Activated B cell treated with CpG ODN at 0.5 μM for 24 hours (primary cell): ENCODE measurements around the gene NR3C1. TPM values are rescaled to one million over a fixed set of nuclear protein-coding genes. Genes with fewer than 3 reads are reported as not detected.

ENCODE experiments used
- ATAC-seq: fragments of 200-7000 bp; cut with Tn5 transposase; one replicate; pipeline ENCODE4 v1.10.0; 2021; ENCODE audit warnings: low read depth, mild to moderate bottlenecking, moderate library complexity
- CTCF ChIA-PET: fragments of 350-600 bp; sonication (Branson Sonifier 250); formaldehyde crosslinking; loops from one replicate; lab custom pipeline; 2021; ENCODE audit warnings: antibody characterized with exemption; lab: Charles Lee
- POLR2A ChIA-PET: fragments of 350-600 bp; sonication (Branson Sonifier 250); formaldehyde crosslinking; loops from one replicate; lab custom pipeline; 2021; ENCODE audit warnings: antibody characterized with exemption; lab: Charles Lee
- DNase-seq: peaks from one replicate; pipeline ENCODE4 v3.0.0; 2022
- H3K27ac Mint-ChIP-seq: one replicate; pipeline ENCODE4 v1.8.0; 2020; ENCODE audit warnings: mixed read lengths
- H3K27me3 Mint-ChIP-seq: one replicate; pipeline ENCODE4 v1.8.0; 2021; ENCODE audit warnings: mixed read lengths
- H3K36me3 Mint-ChIP-seq: one replicate; pipeline ENCODE4 v1.8.0; 2021; ENCODE audit warnings: low read depth, mixed read lengths
- H3K4me1 Mint-ChIP-seq: one replicate; pipeline ENCODE4 v1.8.0; 2021; ENCODE audit warnings: mixed read lengths
- H3K4me3 Mint-ChIP-seq: one replicate; pipeline ENCODE4 v1.8.0; 2020; ENCODE audit warnings: mild to moderate bottlenecking, mixed read lengths
- H3K9me3 Mint-ChIP-seq: one replicate; pipeline ENCODE4 v1.8.0; 2020; ENCODE audit warnings: mixed read lengths
- CTCF ChIP-seq: fragments of 200-600 bp; IDR thresholded peaks from one replicate; pipeline ENCODE4 v1.8.0; 2022; ENCODE audit warnings: antibody characterized with exemption, mild to moderate bottlenecking
- intact Hi-C: fragments of 100-400 bp; cut with micrococcal nuclease; formaldehyde crosslinking; loops from one replicate; pipeline ENCODE4 v1.15.1; 2024
- total RNA-seq: library from RNA; stranded (reverse); gene quantifications from 2 replicates; pipeline ENCODE4 v1.2.3, GENCODE V29; 2022

The NR3C1 gene
- total RNA-seq, 1 donor from 2014 or later: 110 TPM

DNA sequence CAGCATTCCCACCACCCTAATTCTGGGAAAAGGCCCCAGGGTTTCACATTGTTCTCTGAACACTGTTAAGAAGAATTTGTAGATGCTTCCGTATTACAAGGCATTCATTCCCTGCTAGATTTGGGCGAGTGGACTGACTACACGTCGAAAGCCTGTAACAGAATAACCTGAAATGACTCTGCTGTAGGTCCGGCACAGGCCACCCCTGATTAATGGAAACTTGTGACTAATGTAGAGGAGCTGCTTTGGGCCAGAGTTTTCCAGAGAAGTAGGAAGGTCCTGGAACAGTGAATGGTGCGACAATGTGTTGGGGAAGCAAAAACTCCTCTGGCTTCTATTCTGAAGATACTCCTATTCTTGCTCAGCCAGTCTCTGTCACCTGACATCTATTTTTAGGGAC, 87.6 kb downstream of the NR3C1 start:
- CTCF ChIA-PET: no interaction called here
- no peaks in the 10 kb centered on the region for H3K9me3 Mint-ChIP-seq
- H3K36me3 Mint-ChIP-seq: peaks cover 35% of the 10 kb centered on the region
- H3K4me3 Mint-ChIP-seq: no peak overlapping the region
- H3K4me1 Mint-ChIP-seq: peaks cover 78% of the 10 kb centered on the region
- no peak overlapping the region for H3K27ac Mint-ChIP-seq
- ATAC-seq (no peak), DNase-seq (no peak)
- no peak for TF ChIP-seq CTCF
- no peaks in the 10 kb centered on the region for H3K27me3 Mint-ChIP-seq
- intact Hi-C loops: loop anchor here (2.0 to 10.0 kb wide), 3 partner anchors 15 to 509 kb away; partner anchors contain the start of gene NR3C1
- POLR2A ChIA-PET: no interaction called here

DNA sequence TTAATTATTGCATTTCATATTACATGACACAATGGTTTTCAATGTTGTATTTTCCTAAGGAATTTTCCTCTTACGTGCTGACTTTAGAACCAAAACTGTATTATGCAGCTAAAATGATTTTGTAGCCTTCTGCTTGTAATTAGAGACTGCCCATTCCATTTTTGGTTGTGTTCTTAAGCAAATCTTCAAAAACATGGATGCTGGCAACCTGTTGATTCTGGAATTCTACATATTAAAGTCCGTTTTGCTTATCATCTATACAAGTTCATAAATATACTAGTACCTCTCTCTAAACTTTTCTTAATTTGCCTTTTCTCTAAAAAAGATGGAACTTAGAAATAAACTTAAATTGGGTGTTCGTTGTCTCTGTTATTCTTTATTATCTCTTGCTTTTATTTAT, 88.3 kb downstream of the NR3C1 start:
- H3K9me3 Mint-ChIP-seq: no peaks in the 10 kb centered on the region
- no peaks in the 10 kb centered on the region for H3K27me3 Mint-ChIP-seq
- ATAC-seq (no peak), DNase-seq (no peak)
- CTCF ChIA-PET: no interaction called here
- H3K4me3 Mint-ChIP-seq: no peak overlapping the region
- no peak for TF ChIP-seq CTCF
- POLR2A ChIA-PET: no interaction called here
- H3K4me1 Mint-ChIP-seq: peaks cover 72% of the 10 kb centered on the region
- intact Hi-C loops: loop anchor here (2.0 to 10.0 kb wide), 2 partner anchors 16 to 510 kb away; no protein-coding TSS in a partner anchor
- H3K27ac Mint-ChIP-seq: peak overlapping the region; percentile 68
- peaks cover 36% of the 10 kb centered on the region for H3K36me3 Mint-ChIP-seq

DNA sequence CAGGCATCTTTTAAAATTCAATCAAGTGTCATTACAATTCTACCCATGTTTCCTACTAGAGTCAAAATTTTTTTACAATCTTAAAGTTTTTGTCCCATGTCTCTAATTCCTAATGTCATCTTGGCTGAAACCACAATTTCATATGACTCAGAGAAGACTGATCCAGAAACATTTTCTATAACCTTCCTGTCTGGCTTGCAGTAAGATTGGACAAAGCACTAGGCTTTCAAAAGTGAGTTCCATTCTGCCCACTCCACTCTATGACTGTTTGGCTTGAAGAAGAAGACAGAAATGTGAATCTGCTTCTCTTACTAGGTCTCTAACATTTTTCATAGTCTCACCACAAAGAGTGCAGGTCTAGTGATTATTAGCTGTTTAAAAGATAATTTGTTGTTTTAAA, 88.8 kb downstream of the NR3C1 start:
- intact Hi-C loops: loop anchor here (2.0 to 10.0 kb wide), 2 partner anchors 16 to 510 kb away; no protein-coding TSS in a partner anchor
- TF ChIP-seq CTCF: no peak
- peak overlapping the region; percentile 68 for H3K27ac Mint-ChIP-seq
- POLR2A ChIA-PET: interaction anchor here (0.6 to 0.9 kb wide), 2 partner anchors 89 to 505 kb away, joined by 5 to 8 read pairs; partner anchors contain the start of gene NR3C1
- CTCF ChIA-PET: no interaction called here
- H3K4me1 Mint-ChIP-seq: peaks cover 68% of the 10 kb centered on the region
- DNase-seq (no peak), ATAC-seq (no peak)
- H3K36me3 Mint-ChIP-seq: peaks cover 40% of the 10 kb centered on the region
- H3K9me3 Mint-ChIP-seq: no peaks in the 10 kb centered on the region
- no peak overlapping the region for H3K4me3 Mint-ChIP-seq
- H3K27me3 Mint-ChIP-seq: no peaks in the 10 kb centered on the region

GRCh38 chr5:143314099-143314498, 89.4 kb downstream of the NR3C1 start:
- peak; percentile 12 for ATAC-seq
- ChIA-PET POLR2A (interaction anchor here (0.6 to 1.0 kb wide), 5 partner anchors 35 to 506 kb away, joined by 5 to 8 read pairs (median 5); partner anchors contain the start of gene NR3C1), CTCF (no interaction called here)
- TF ChIP-seq CTCF: no peak
- H3K9me3 Mint-ChIP-seq: no peaks in the 10 kb centered on the region
- DNase-seq: no peak
- H3K4me3 Mint-ChIP-seq: peak overlapping the region; percentile 35
- H3K36me3 Mint-ChIP-seq: peaks cover 46% of the 10 kb centered on the region
- no peaks in the 10 kb centered on the region for H3K27me3 Mint-ChIP-seq
- intact Hi-C loops: loop anchor here (2.0 to 10.0 kb wide), 2 partner anchors 17 to 511 kb away; no protein-coding TSS in a partner anchor
- H3K4me1 Mint-ChIP-seq: peaks cover 64% of the 10 kb centered on the region
- H3K27ac Mint-ChIP-seq: peak overlapping the region; percentile 67

DNA sequence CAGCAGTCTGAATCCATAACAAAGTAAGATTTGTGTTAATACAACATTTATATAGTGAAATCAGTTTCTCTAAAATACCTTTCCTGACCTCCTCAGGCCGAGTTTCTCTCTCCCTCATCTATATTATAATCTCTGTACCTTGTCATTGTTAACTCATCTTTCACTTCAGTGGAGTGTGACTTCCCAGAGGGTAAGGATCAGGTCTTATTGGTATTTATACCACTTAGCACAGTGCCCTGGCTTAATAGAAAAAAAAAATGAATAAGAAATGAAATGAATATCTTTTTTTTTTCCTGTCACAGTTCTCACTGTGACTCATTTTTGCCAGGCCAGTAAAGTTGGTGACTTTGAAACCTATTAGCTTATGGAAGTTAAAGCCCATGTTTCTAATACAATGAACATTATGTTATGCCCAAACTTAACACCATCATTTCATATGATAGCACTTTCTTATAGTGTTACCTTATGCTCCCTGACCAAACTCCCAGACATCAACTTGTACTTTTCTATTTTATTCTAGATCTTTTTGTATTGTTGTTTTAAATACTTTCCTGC, 90.1 kb downstream of the NR3C1 start:
- Mint-ChIP-seq H3K36me3 (peaks cover 53% of the 10 kb centered on the region), H3K9me3 (no peaks in the 10 kb centered on the region), H3K27ac (peak overlapping the region; percentile 67), H3K27me3 (no peaks in the 10 kb centered on the region), H3K4me1 (peaks cover 62% of the 10 kb centered on the region), H3K4me3 (peak overlapping the region; percentile 35)
- ChIA-PET POLR2A (interaction anchor here (1.0 kb wide), 1 partner anchor 36 kb away, joined by 7 read pairs; no protein-coding TSS in a partner anchor), CTCF (no interaction called here)
- no peak for TF ChIP-seq CTCF
- intact Hi-C loops: loop anchor here (10.0 kb wide), 1 partner anchor 511 kb away; no protein-coding TSS in a partner anchor
- DNase-seq: no peak
- ATAC-seq: no peak
